WERI-Rb-1 (cell line): ENCODE results near the gene SCYGR2.

ENCODE experiments used
- DNase-seq: peaks from one replicate; pipeline ENCODE4 v3.0.0-alpha.2; 2020
- H3K27ac ChIP-seq: fragments of 250-450 bp; sonication (Bioruptor Pico); 2 replicates; pipeline ENCODE4 v1.5.1; 2020; ENCODE audit warnings: mild to moderate bottlenecking, moderate library complexity
- H3K27me3 ChIP-seq: fragments of 250-450 bp; sonication (Bioruptor Pico); 2 replicates; pipeline ENCODE4 v1.5.1; 2021; ENCODE audit warnings: mild to moderate bottlenecking, low read depth, moderate library complexity; ENCODE audit not compliant: insufficient read depth, severe bottlenecking
- H3K36me3 ChIP-seq: fragments of 250-450 bp; sonication (Bioruptor Pico); 2 replicates; pipeline ENCODE4 v1.5.1; 2020; ENCODE audit warnings: mild to moderate bottlenecking, moderate library complexity
- H3K4me3 ChIP-seq: 2 replicates; pipeline ENCODE4 v1.5.1; 2011; ENCODE audit warnings: low read depth, mild to moderate bottlenecking, control low read depth, low read length
- H3K9me3 ChIP-seq: fragments of 250-450 bp; sonication (Bioruptor Pico); 2 replicates; pipeline ENCODE4 v1.5.1; 2021; ENCODE audit warnings: mild to moderate bottlenecking, moderate library complexity; ENCODE audit not compliant: severe bottlenecking
- TF ChIP-seq, protein P1 (sequence below): IDR thresholded peaks from 2 replicates; pipeline ENCODE4 v1.5.1; 2011; ENCODE audit warnings: low read depth, mild to moderate bottlenecking, control low read depth, inconsistent platforms, low read length

Gene SCYGR2

DNA sequence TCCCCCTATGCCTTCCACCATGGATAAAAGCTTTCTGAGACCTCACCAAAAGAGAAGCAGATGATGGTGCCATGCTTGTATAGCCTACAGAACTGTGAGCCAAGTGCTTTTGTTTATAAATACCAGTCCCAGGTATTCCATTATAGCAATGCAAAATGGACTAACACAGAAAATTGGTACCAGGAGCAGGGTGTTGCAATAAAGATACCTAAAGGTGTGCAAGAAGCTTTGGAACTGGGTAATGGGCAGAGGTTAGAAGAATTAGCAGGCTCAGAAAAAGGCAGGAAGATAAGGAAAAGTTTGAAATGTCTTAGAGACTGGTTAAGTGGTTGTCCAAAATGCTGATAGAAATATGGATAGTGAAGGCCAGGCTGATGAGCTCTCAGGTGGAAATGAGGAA, 16.3 kb upstream of the SCYGR2 start:
- H3K36me3 ChIP-seq = no peaks in the 10 kb centered on the region
- no peaks in the 10 kb centered on the region for H3K27me3 ChIP-seq
- no peak overlapping the region for H3K27ac ChIP-seq
- DNase-seq = no peak
- no peak overlapping the region for H3K4me3 ChIP-seq
- TF ChIP-seq, protein P1, sequence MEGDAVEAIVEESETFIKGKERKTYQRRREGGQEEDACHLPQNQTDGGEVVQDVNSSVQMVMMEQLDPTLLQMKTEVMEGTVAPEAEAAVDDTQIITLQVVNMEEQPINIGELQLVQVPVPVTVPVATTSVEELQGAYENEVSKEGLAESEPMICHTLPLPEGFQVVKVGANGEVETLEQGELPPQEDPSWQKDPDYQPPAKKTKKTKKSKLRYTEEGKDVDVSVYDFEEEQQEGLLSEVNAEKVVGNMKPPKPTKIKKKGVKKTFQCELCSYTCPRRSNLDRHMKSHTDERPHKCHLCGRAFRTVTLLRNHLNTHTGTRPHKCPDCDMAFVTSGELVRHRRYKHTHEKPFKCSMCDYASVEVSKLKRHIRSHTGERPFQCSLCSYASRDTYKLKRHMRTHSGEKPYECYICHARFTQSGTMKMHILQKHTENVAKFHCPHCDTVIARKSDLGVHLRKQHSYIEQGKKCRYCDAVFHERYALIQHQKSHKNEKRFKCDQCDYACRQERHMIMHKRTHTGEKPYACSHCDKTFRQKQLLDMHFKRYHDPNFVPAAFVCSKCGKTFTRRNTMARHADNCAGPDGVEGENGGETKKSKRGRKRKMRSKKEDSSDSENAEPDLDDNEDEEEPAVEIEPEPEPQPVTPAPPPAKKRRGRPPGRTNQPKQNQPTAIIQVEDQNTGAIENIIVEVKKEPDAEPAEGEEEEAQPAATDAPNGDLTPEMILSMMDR = no peak
- no peaks in the 10 kb centered on the region for H3K9me3 ChIP-seq

DNA sequence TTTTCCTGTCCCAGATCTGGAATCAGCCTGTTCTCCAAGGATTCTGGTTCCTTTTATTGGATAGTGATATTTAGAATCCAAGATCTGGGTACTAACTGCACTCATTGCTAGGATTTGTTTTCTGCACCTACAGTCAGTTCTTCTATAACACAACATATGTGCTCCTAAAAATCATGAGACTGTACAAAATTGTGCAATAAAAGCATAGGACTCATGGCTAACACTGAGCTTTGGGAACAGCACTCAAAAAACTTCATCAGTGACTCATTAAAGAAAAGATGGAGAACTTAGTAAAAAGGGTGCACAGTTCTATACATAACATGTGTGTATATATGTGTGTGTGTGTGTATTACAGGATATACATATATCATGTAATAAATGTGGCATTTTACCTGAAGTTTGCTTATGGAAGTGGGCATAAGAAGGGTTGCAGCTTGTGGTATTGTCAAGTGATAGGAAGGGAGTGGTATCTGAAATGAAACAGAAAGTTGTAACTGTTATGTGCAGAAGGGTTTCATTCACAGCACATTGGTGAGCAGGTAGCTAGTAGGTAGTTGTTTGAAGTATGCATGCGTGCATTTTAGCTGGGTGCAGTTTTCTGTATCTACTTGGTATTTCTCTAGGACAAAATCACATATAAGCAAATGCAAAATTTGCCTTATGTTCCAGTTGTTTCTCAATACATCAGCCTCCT, 5.9 kb upstream of the SCYGR2 start:
- TF ChIP-seq, protein P1 = no peak

DNA sequence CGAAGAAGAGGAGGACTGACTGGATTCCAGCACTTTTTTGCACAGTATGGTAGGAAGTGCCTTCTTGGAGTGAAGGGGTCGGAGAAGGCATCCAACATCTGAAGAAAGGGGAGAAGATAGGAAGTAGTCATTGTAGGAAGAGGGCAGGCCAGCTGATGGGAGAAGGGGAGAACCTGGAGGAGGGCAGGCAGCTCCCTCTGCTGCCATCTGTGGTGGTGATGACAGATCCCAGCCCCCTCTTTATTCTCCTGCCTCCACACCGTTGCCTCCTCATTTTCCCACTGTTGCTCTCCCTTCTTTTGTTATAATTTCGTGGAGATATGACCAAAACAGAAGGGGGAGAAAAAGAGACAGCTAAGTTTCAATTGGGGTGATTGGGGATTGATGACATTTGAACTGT, 2.9 kb upstream of the SCYGR2 start:
- H3K36me3 ChIP-seq = no peaks in the 10 kb centered on the region
- no peak for DNase-seq
- H3K9me3 ChIP-seq = no peaks in the 10 kb centered on the region
- no peak overlapping the region for H3K27ac ChIP-seq
- no peaks in the 10 kb centered on the region for H3K27me3 ChIP-seq
- H3K4me3 ChIP-seq = no peak overlapping the region
- TF ChIP-seq, protein P1 = no peak

More for the DNA sequence above, 5.9 kb upstream of the SCYGR2 start:
- no peak overlapping the region for H3K4me3 ChIP-seq
- no peaks in the 10 kb centered on the region for H3K36me3 ChIP-seq
- no peaks in the 10 kb centered on the region for H3K9me3 ChIP-seq
- no peak for DNase-seq
- H3K27ac ChIP-seq = no peak overlapping the region
- H3K27me3 ChIP-seq = no peaks in the 10 kb centered on the region

DNA sequence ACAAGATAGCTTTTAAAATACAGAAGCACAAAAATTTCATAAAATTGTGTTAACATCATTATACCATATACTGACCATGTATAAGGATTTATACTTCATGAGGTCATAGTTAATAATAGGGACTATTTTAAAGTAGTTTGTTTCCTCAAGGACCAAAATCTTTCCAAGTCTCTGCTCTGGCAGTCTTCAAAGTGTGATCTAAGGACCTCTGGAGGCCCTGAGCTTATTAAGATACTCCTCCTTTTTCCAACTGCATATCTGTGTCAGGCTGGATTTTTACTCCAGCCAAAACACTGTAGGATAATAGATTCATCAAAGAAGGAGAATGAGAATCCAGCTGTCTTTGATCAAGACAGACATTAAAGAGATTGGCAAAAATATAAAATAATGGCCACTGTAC, 1.7 kb upstream of the SCYGR2 start:
- H3K27ac ChIP-seq = no peak overlapping the region
- TF ChIP-seq, protein P1 = no peak
- H3K27me3 ChIP-seq = no peaks in the 10 kb centered on the region
- no peak for DNase-seq
- H3K9me3 ChIP-seq = no peaks in the 10 kb centered on the region
- no peak overlapping the region for H3K4me3 ChIP-seq
- no peaks in the 10 kb centered on the region for H3K36me3 ChIP-seq

DNA sequence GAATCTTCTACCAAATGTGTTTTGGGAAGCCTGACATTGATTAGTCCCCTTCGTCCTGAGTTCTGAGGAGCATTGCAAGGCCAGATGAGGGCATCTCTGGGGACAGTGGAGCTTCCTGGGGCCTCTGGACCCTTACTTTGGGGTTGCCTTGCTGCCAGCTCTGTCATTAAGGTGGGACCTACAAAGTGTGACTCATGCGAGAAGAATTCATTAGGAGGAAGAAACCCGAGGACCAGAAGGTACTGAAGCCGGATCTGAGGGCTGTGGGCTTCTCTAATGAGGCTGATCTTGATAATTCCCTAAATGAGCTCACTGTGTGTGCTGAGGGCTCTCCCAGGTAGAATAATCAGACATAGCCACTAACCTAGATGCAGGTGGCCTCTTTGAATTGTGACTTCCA, 695 bp upstream of the SCYGR2 start:
- Histone ChIP-seq H3K36me3 (no peaks in the 10 kb centered on the region), H3K27me3 (no peaks in the 10 kb centered on the region), H3K9me3 (no peaks in the 10 kb centered on the region), H3K4me3 (no peak overlapping the region), H3K27ac (no peak overlapping the region)
- TF ChIP-seq, protein P1 = no peak
- no peak for DNase-seq

DNA sequence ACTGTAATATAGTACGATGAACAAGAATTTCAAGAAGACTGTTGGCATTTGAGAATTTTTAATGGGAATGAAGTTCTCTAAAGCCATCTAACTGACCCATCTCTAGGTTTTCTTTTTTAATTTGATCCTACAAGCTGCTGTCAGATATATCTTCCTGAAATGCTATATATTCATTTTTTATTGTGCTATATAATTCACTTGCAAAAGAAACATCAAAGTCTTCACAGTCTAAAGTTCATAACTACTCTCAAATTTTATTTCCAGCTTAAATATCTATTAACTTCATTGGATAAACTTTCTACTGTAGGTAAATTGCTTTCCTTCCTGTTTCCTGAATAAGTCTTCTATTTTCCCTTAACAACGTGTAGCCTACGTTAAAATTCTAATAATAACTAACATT, 3.7 kb downstream of the SCYGR2 start:
- no peak overlapping the region for H3K27ac ChIP-seq
- H3K4me3 ChIP-seq = no peak overlapping the region
- no peaks in the 10 kb centered on the region for H3K27me3 ChIP-seq
- TF ChIP-seq, protein P1 = no peak
- DNase-seq = no peak
- H3K36me3 ChIP-seq = no peaks in the 10 kb centered on the region
- no peaks in the 10 kb centered on the region for H3K9me3 ChIP-seq
